HG02852 (cell line): ENCODE results near the gene PCDHGC3.
A peak's percentile ranks its signal among the peaks of the same experiment; 100 is the strongest.
"Not testable (repeated sequence)": the region's sequence is repeated elsewhere in the genome, so short reads cannot be mapped to it uniquely, and the experiment has no call there.

ENCODE experiments used
- ATAC-seq: cut with Tn5 transposase; IDR thresholded peaks from one replicate; pipeline ENCODE4 v1.9.1; 2021; ENCODE audit warnings: mild to moderate bottlenecking, moderate library complexity; ENCODE audit not compliant: unreplicated experiment

The PCDHGC3 gene

DNA sequence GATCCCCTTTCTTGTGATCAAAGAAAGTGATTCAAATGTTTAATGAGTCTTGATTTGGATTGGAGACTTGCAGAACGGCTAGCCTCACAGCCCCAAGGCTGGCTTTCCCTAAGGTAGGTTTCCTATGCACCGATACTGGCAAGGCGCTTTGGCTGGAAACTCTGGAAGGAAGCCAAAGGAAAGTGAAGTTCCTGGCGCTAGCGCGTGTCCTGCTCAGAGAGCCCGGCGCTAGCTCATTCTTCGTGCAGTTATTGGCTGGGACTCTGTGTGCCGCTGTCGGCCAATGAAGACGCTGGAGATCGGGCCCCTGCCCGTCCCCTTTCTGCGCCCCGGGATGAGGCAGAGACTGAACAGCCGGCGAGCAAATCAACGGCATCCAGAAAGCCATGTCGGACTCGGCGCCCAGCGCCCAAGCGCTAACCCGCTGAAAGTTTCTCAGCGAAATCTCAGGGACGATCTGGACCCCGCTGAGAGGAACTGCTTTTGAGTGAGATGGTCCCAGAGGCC is at the start of gene PCDHGC3:
Gene PCDHGC3, plus strand, starts transcription at position 342 of the 507 bp plus-strand sequence. Its CDS starts 151 bp downstream, at position 493.
- peak; percentile 97 for ATAC-seq

DNA sequence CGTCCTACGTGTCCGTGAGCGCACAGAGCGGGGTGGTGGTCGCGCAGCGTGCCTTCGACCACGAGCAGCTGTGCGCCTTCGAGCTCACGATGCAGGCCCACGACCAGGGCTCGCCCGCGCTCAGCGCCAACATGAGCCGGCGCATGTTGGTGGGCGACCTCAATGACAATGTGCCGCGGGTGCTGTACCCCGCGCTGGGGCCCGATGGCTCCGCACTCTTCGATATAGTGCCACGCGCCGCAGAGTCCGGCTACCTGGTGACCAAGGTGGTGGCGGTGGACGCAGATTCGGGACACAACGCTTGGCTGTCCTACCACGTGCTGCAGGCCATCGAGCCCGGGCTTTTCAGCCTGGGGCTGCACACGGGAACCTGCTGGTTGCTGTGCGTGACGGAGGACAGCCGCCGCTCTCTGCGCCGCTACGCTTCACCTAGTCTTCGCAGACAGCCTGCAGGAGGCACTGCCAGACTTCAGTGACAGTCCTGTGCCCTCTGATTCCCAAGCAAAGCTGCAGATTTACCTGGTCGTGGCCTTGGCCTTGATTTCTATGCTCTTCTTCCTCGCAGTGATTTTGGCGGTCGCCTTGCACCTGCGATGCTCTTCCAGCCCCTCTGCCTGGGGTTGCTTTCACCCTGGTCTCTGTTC is 47.9 kb upstream of the PCDHGC3 start:
- no peak for ATAC-seq

DNA sequence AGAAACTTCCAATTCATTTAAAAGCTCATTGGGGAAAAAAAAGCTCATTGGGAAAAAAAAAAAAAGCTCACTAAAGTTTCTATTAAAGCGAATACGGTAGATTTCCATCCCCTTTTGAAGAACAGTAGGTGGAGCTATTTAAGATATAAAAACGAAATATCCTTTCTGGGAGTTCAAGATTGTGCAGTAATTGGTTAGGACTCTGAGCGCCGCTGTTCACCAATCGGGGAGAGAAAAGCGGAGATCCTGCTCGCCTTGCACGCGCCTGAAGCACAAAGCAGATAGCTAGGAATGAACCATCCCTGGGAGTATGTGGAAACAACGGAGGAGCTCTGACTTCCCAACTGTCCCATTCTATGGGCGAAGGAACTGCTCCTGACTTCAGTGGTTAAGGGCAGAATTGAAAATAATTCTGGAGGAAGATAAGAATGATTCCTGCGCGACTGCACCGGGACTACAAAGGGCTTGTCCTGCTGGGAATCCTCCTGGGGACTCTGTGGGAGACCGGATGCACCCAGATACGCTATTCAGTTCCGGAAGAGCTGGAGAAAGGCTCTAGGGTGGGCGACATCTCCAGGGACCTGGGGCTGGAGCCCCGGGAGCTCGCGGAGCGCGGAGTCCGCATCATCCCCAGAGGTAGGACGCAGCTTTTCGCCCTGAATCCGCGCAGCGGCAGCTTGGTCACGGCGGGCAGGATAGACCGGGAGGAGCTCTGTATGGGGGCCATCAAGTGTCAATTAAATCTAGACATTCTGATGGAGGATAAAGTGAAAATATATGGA is 45.2 kb upstream of the PCDHGC3 start, which contains the start of gene PCDHGA12:
Gene PCDHGA12, plus strand, starts transcription at position 176 of the 782 bp plus-strand sequence. Its CDS starts 253 bp downstream, at position 429.
- ATAC-seq, result peak; percentile 79

DNA sequence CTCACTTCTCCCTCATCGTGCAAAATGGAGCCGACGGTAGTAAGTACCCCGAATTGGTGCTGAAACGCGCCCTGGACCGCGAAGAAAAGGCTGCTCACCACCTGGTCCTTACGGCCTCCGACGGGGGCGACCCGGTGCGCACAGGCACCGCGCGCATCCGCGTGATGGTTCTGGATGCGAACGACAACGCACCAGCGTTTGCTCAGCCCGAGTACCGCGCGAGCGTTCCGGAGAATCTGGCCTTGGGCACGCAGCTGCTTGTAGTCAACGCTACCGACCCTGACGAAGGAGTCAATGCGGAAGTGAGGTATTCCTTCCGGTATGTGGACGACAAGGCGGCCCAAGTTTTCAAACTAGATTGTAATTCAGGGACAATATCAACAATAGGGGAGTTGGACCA is 44.5 kb upstream of the PCDHGC3 start:
- peak; percentile 54 for ATAC-seq

DNA sequence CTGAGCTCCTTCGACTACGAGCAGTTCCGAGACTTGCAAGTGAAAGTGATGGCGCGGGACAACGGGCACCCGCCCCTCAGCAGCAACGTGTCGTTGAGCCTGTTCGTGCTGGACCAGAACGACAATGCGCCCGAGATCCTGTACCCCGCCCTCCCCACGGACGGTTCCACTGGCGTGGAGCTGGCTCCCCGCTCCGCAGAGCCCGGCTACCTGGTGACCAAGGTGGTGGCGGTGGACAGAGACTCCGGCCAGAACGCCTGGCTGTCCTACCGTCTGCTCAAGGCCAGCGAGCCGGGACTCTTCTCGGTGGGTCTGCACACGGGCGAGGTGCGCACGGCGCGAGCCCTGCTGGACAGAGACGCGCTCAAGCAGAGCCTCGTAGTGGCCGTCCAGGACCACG is 43.5 kb upstream of the PCDHGC3 start:
- ATAC-seq, result not testable (repeated sequence)

DNA sequence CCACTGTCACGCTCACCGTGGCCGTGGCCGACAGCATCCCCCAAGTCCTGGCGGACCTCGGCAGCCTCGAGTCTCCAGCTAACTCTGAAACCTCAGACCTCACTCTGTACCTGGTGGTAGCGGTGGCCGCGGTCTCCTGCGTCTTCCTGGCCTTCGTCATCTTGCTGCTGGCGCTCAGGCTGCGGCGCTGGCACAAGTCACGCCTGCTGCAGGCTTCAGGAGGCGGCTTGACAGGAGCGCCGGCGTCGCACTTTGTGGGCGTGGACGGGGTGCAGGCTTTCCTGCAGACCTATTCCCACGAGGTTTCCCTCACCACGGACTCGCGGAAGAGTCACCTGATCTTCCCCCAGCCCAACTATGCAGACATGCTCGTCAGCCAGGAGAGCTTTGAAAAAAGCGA is 43.0 kb upstream of the PCDHGC3 start:
- ATAC-seq, result not testable (repeated sequence)

DNA sequence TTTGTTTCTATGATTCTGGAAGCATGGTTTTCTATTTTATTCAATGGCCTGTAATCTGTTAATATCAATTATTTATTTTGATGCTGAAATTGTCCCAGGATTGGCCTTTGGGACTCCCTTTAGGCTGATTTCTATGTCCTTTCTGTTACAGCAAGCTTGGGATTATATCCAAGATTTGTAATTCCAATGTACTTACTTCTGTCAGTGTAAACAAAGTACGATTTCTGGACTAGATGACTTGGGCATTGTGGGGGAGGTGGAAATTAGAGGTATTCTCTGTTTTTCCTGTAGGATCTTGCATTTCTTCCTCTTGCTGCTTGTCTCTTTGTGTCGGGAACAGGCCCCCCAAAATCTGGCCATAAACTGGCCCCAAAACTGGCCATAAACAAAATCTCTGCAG is 41.8 kb upstream of the PCDHGC3 start:
- ATAC-seq, result no peak

DNA sequence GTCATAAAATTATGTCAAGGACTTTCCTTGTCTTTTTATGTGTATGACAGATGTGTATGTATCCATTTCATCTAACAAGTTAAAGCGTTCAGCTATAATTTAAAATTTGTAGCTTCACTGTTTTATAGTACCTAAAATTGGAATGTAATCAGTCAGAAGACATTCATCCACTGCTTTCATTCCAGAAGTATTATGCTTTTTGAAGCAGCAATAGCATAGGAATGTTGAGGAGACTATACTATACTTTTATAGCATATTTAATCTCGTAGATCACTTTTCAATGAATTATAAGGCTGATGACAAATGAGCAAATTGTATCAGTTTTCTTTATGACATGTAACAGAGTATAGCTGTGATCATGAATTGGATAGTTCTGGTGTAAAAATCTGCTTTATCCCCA is 38.5 kb upstream of the PCDHGC3 start:
- no peak for ATAC-seq

DNA sequence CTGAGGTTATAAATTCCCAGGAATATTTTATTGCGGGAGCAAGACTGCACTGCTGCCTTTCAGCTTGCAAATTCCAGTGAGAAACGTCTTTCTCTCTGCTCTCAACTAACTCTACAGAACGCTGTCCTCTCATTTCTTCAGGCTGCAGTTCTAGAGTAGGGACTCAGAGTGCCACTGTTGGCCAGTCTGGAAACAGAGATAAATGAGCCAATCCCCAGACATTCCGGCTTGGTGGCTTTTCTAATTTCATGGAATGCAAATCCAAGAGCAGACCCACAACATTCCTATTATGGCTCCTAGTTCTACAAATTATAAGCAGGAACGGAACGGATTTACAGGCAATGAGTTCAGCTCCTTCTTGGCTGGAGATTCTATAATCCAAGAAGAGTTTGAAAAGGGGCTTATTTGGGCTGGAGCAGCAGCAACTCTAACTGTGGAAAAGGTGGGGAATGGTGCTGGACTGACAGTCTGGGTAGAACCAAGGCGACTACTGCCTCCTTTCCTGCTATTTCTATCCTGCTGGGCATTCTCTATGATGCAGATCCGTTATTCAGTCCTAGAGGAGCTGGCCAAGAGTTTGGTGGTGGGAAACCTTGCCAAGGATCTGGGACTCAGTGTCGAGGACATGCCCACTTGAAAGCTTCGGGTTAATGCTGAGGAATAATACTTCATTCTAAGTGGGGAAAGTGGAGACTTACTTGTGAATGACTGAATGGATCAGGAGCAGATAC is 36.2 kb upstream of the PCDHGC3 start:
- no peak for ATAC-seq

DNA sequence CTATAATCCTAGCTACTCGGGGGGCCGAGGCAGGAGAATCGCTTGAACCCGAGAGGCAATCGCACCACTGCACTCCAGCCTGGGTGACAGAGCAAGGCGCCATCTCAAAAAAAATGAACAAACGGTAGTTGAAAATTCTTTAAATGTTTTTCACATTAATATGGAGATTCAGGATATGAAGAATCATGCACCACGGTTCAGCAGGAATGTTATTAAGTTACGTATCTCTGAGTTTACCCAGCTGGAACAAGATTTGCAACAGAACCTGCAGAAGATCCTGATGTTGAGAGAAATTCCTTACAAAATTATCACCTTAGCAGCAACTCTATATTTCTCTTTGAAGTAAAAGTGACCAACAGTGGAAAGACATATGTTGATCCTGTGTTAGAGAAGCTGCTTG is 35.4 kb upstream of the PCDHGC3 start:
- no peak for ATAC-seq

DNA sequence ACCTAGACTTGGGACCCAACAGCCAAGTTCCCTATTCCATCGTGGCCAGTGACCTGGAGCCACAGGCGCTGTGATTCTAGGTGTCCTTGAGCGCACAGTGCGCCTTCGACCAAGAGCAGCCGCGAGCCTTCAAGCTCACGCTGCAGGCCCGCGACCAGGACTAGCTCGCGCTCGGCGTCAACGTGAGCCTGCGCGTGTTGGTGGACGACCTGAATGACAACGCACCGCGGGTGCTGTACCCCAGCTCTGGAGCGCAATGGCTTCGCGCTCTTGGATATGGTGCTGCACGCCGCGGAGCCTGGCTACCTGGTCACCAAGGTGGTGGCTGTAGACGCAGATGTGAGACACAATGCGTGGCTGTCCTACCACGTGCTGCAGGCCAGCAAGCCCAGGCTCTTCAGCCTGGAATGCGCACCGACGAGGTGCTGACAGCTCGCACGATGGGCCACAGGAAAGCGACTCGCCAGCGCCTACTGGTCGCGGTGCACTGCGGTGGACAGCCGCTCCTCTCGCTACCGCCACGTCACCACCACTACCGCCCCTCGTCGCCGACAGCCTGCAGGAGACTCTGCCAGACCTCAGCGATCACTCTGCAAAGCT is 34.1 kb upstream of the PCDHGC3 start:
- ATAC-seq, result no peak

DNA sequence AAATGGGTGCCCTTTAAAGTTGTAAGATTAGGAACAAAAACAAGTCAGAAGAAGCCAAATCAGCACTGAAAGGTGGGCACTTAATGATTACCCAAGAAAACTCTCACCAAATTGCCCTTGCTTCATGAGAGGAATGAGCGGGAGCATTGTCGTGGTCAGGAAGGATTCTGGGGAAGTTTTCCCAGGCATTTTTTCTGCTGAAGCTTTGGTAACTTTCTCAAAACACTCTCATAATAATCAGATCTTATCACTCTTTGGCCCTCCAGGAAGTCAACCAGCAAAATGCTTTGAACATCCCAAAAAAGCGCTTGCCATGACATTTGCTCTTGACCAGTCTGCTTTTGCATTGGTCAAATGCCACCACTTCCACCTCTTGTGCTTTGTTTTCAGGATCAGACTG is 10.4 kb upstream of the PCDHGC3 start:
- no peak for ATAC-seq

DNA sequence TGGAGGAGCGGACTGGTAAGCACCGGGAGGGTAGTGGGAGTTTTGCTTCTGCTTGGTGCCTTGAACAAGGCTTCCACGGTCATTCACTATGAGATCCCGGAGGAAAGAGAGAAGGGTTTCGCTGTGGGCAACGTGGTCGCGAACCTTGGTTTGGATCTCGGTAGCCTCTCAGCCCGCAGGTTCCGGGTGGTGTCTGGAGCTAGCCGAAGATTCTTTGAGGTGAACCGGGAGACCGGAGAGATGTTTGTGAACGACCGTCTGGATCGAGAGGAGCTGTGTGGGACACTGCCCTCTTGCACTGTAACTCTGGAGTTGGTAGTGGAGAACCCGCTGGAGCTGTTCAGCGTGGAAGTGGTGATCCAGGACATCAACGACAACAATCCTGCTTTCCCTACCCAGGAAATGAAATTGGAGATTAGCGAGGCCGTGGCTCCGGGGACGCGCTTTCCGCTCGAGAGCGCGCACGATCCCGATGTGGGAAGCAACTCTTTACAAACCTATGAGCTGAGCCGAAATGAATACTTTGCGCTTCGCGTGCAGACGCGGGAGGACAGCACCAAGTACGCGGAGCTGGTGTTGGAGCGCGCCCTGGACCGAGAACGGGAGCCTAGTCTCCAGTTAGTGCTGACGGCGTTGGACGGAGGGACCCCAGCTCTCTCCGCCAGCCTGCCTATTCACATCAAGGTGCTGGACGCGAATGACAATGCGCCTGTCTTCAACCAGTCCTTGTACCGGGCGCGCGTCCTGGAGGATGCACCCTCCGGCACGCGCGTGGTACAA is 556 bp downstream of the PCDHGC3 start:
- ATAC-seq, result peak; percentile 26

DNA sequence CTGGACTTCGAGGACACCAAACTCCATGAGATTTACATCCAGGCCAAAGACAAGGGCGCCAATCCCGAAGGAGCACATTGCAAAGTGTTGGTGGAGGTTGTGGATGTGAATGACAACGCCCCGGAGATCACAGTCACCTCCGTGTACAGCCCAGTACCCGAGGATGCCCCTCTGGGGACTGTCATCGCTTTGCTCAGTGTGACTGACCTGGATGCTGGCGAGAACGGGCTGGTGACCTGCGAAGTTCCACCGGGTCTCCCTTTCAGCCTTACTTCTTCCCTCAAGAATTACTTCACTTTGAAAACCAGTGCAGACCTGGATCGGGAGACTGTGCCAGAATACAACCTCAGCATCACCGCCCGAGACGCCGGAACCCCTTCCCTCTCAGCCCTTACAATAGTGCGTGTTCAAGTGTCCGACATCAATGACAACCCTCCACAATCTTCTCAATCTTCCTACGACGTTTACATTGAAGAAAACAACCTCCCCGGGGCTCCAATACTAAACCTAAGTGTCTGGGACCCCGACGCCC is 1.3 kb downstream of the PCDHGC3 start:
- ATAC-seq, result no peak

DNA sequence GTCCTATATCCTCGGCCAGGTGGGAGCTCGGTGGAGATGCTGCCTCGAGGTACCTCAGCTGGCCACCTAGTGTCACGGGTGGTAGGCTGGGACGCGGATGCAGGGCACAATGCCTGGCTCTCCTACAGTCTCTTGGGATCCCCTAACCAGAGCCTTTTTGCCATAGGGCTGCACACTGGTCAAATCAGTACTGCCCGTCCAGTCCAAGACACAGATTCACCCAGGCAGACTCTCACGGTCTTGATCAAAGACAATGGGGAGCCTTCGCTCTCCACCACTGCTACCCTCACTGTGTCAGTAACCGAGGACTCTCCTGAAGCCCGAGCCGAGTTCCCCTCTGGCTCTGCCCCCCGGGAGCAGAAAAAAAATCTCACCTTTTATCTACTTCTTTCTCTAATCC is 2.0 kb downstream of the PCDHGC3 start:
- no peak for ATAC-seq

DNA sequence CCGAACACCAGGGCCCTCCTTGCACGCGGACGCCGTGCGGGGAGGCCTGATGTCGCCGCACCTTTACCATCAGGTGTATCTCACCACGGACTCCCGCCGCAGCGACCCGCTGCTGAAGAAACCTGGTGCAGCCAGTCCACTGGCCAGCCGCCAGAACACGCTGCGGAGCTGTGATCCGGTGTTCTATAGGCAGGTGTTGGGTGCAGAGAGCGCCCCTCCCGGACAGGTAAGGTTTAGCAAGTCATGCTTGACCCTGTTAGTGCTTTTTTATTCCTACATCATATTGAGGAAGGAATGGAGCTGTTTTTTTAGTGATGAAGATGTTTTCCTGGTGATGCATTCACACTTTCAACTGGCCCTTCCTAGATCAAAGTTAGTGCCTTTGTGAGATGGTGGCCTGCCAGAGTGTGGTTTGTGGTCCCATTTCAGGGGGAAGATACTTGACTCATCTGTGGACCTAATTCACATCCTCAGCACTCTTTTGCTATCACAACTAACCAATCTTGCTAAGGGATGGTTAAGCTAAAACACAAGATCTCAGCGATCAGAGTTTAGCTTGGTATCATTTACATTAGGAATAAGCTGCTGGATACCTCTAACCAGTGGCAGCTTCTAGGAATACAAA is 2.7 kb downstream of the PCDHGC3 start:
- no peak for ATAC-seq

DNA sequence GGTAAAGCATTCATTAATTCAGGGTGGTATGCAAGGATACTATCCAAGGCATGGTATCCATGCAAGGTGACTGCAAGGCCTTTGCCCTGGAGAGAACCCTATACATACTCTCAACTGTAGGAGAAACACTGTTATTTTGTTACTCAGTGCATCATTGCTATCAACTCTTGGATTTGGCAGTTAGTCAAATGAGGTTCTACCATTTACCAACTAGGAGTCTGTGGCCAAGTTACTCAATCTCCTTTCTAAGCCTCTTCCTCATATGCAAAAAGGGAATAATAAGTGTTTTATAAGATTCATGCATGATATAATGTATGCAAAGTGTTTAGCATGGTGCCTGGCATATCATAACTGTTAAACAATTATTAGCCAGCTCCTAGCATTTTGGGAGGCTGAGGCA is 4.0 kb downstream of the PCDHGC3 start:
- no peak for ATAC-seq

DNA sequence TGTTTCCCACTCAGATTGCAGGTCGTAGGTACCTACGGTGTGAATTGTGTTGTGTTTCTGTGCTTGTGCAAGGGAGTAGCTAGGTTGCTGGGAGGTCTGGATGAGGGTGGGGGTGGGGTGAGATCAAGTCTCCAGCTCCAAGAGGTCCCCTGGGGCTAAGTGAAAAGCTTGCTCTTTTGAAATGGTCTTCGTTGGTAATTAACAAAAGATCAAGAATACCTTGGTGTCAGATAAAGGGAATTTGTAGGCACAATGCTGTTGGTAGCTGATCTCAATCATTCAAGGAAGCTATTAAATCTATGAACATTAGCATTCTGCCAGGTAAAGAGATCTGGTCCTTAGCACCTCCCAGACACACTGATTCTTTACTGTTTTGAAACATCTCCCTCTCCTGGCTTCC is 8.1 kb downstream of the PCDHGC3 start:
- no peak for ATAC-seq

DNA sequence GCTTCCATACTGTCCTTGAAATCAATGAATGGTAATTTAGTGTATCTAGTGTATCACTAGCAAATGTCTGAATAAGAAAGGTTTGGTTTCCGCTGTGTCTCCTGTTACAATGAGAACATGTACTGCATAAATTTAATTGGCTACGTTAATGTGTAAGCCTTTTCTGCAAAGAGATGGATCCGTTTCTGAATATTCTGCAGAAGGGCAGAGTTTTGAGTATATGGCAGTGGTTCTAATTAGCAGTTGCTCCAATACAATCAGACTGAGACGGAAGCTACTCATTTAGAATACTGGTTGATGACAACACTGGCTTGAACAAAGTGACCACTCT is 8.5 kb downstream of the PCDHGC3 start:
- ATAC-seq, result no peak
